ENCODE measurements around the gene RNF220.
"Not testable (repeated sequence)": the region's sequence is repeated elsewhere in the genome, so short reads cannot be mapped to it uniquely, and the experiment has no call there.

RNF220 gene

GRCh38 chr1:44554706-44555105 lies 149.7 kb downstream of the RNF220 start:
- no peak for DNase-seq

GRCh38 chr1:44557778-44558177 lies 152.7 kb downstream of the RNF220 start:
- DNase-seq = no peak

GRCh38 chr1:44558883-44559282 lies 153.8 kb downstream of the RNF220 start:
- no peak for DNase-seq

- no peak for DNase-seq
These were observed 154.3 kb downstream of the RNF220 start for GRCh38 chr1:44559330-44559729.

- DNase-seq = no peak
These were observed 154.9 kb downstream of the RNF220 start for GRCh38 chr1:44559913-44560312.

- DNase-seq = not testable (repeated sequence)
These were observed 155.6 kb downstream of the RNF220 start for GRCh38 chr1:44560696-44561095.

GRCh38 chr1:44565259-44565750 lies 160.2 kb downstream of the RNF220 start:
- DNase-seq = no peak

GRCh38 chr1:44565833-44566232 lies 160.8 kb downstream of the RNF220 start:
- DNase-seq = no peak

- no peak for DNase-seq
These were observed 161.4 kb downstream of the RNF220 start for GRCh38 chr1:44566281-44567046.

- no peak for DNase-seq
These were observed 163.3 kb downstream of the RNF220 start for GRCh38 chr1:44568128-44568900.

GRCh38 chr1:44569491-44569890 lies 164.4 kb downstream of the RNF220 start:
- no peak for DNase-seq

- DNase-seq = no peak
These were observed 166.9 kb downstream of the RNF220 start for GRCh38 chr1:44571712-44572571.

- no peak for DNase-seq
These were observed 167.5 kb downstream of the RNF220 start for GRCh38 chr1:44572572-44572879.

- DNase-seq = no peak
These were observed 170.3 kb downstream of the RNF220 start for GRCh38 chr1:44575396-44575795.

GRCh38 chr1:44576456-44577150 lies 171.5 kb downstream of the RNF220 start:
- DNase-seq = no peak

GRCh38 chr1:44581205-44581604 lies 176.2 kb downstream of the RNF220 start:
- DNase-seq = no peak

- no peak for DNase-seq
These were observed 179.1 kb downstream of the RNF220 start for GRCh38 chr1:44584167-44584566.

GRCh38 chr1:44585315-44585920 lies 180.4 kb downstream of the RNF220 start:
- no peak for DNase-seq

GRCh38 chr1:44587796-44588460 lies 182.9 kb downstream of the RNF220 start:
- DNase-seq = no peak

- no peak for DNase-seq
These were observed 183.6 kb downstream of the RNF220 start for GRCh38 chr1:44588551-44589210.

GRCh38 chr1:44590475-44590874 lies 185.4 kb downstream of the RNF220 start:
- no peak for DNase-seq

Measured in NCI-H187 treated with DMSO at 0.1 percent for 48 hours (cell line).